ENCODE data around the gene ELMO3. TPM values are rescaled to one million over a fixed set of nuclear protein-coding genes. Genes with fewer than 3 reads are reported as not detected.

The ELMO3 gene
- total and polyA plus RNA-seq, 4 donors = 6.5 to 22.5 (median 15.5) TPM

DNA sequence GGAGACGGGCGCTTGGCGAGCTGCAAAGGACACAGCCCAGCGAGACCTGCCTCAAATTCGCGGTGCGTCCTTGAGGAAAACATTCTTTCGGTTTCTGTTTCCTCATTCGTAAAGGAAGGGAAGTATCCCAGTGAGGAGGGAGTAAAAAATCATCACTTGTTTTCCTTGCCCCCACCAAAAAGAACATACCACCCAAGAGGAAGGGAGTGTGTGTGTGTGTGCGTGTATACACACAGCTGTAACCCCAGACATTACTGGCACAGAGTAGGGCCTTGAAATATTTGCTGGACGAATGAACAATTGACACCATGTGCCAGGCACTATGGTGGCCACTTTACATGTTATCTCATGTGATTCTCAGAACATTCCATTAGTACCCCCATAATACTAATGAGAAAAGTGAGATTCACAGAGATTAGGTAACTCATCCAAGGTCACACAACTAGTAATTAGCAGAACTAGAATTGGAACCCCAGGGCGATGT lies 13.2 kb upstream of the ELMO3 start:
- H3K27me3 ChIP-seq (ENCODE audit: control insufficient read depth in 3 of 3, insufficient read depth in 3 of 3, low read length in 2 of 3) = no peaks in the 10 kb centered on the region
- DNase-seq (no peak), ATAC-seq (ENCODE audit: insufficient read depth, low FRiP score) (no peak)
- TF ChIP-seq, protein P1, sequence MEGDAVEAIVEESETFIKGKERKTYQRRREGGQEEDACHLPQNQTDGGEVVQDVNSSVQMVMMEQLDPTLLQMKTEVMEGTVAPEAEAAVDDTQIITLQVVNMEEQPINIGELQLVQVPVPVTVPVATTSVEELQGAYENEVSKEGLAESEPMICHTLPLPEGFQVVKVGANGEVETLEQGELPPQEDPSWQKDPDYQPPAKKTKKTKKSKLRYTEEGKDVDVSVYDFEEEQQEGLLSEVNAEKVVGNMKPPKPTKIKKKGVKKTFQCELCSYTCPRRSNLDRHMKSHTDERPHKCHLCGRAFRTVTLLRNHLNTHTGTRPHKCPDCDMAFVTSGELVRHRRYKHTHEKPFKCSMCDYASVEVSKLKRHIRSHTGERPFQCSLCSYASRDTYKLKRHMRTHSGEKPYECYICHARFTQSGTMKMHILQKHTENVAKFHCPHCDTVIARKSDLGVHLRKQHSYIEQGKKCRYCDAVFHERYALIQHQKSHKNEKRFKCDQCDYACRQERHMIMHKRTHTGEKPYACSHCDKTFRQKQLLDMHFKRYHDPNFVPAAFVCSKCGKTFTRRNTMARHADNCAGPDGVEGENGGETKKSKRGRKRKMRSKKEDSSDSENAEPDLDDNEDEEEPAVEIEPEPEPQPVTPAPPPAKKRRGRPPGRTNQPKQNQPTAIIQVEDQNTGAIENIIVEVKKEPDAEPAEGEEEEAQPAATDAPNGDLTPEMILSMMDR (IDR thresholded peaks at IDR 0.05; ENCODE audit: control extremely low read depth, extremely low read depth) = no peak
- H3K9me3 ChIP-seq (ENCODE audit: control insufficient read depth in 4 of 4, insufficient read depth in 3 of 4, low read length in 3 of 4) = no peaks in the 10 kb centered on the region
- peaks cover 0 to 33% (median 16%) of the 10 kb centered on the region in 5 donors for H3K4me1 ChIP-seq (ENCODE audit: control insufficient read depth in 5 of 5, insufficient read depth in 5 of 5, low read length in 5 of 5)
- no peaks in the 10 kb centered on the region for H3K36me3 ChIP-seq (ENCODE audit: control insufficient read depth in 4 of 4, insufficient read depth in 4 of 4, low read length in 4 of 4)
- 11 to 12% methylated on average over 12 of the region's 12 CpGs for WGBS, 2 donors
- H3K9ac ChIP-seq (ENCODE audit: insufficient read depth in 1 of 2, low read length in 2 of 2) = no peak overlapping the region
- H3K4me3 ChIP-seq = no peak overlapping the region
- no peak overlapping the region for H3K27ac ChIP-seq (ENCODE audit: low read depth in 1 of 2, low read length in 1 of 2)

DNA sequence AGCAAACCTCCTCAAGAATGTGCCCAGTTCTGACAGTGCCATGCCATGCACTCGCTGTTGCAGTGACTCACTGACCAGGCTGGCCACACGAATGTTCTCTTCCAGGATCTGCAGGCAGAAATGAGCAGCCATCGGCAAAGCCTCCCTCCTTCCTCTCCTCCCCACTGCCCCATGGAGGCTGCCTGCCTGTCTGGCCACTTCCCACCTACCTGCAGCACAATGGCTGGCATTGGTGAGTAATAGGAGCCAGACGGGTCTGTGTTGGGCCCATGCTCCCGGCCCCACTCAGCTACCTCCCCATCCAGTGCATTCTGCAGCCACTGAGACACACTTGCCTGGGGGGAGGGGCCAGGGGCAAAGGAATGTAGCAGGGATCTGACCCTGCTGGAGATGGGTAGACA lies 12.4 kb upstream of the ELMO3 start:
- H3K36me3 ChIP-seq (ENCODE audit: control insufficient read depth in 4 of 4, insufficient read depth in 4 of 4, low read length in 4 of 4) = no peaks in the 10 kb centered on the region
- WGBS, 2 donors = 60 to 61% methylated on average over 5 of the region's 5 CpGs
- TF ChIP-seq, protein P1 (IDR thresholded peaks at IDR 0.05; ENCODE audit: control extremely low read depth, extremely low read depth) = no peak
- H3K27ac ChIP-seq (ENCODE audit: low read depth in 1 of 2, low read length in 1 of 2) = no peak overlapping the region
- peaks cover 2 to 36% (median 17%) of the 10 kb centered on the region in 5 donors for H3K4me1 ChIP-seq (ENCODE audit: control insufficient read depth in 5 of 5, insufficient read depth in 5 of 5, low read length in 5 of 5)
- H3K9me3 ChIP-seq (ENCODE audit: control insufficient read depth in 4 of 4, insufficient read depth in 3 of 4, low read length in 3 of 4) = no peaks in the 10 kb centered on the region
- no peak overlapping the region for H3K9ac ChIP-seq (ENCODE audit: insufficient read depth in 1 of 2, low read length in 2 of 2)
- DNase-seq (no peak), ATAC-seq (ENCODE audit: insufficient read depth, low FRiP score) (no peak)
- no peaks in the 10 kb centered on the region for H3K27me3 ChIP-seq (ENCODE audit: control insufficient read depth in 3 of 3, insufficient read depth in 3 of 3, low read length in 2 of 3)
- H3K4me3 ChIP-seq = no peak overlapping the region

DNA sequence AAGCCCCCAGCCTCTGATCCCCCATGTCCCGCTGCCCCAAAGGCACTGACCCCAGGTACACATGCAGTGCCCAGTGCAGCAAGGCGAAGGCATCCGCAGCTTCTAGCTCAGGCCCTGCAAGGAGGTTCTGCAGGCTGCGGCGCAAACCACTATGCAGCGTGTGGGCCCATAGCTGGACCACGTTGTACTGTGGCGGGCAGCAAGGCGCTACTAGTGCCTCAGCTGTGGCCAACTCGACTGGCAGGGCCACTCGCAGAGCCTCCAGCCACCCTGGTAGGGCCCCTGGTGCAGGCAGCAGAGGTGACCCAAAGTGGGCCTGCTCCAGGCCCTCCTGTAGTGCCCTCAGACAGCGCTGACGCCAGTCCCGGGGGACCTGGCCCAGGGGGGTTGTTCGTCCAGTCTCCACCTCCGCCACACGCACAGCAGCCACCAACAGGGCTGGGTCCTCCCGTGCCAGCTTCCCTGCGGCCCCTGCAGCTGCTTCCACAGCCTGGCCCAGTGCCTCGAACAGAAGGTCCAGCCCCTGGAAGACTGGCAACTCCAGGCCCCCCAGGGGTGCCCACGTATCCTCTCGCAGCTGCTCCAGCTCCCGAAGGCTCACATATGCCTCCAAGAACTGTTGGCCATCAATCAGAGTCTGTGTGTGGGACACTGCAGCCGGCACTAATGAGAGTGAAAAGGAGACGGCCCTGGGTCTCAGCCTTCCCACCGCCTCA lies 11.6 kb upstream of the ELMO3 start:
- H3K9me3 ChIP-seq (ENCODE audit: control insufficient read depth in 4 of 4, insufficient read depth in 3 of 4, low read length in 3 of 4) = no peaks in the 10 kb centered on the region
- ATAC-seq (ENCODE audit: insufficient read depth, low FRiP score) = no peak
- no peaks in the 10 kb centered on the region for H3K36me3 ChIP-seq (ENCODE audit: control insufficient read depth in 4 of 4, insufficient read depth in 4 of 4, low read length in 4 of 4)
- 86 to 91% methylated on average over 25 to 26 of the region's 26 CpGs for WGBS, 2 donors
- H3K27ac ChIP-seq (ENCODE audit: low read depth in 1 of 2, low read length in 1 of 2) = no peak overlapping the region
- H3K4me1 ChIP-seq (ENCODE audit: control insufficient read depth in 5 of 5, insufficient read depth in 5 of 5, low read length in 5 of 5) = peaks cover 2 to 38% (median 17%) of the 10 kb centered on the region in 5 donors
- DNase-seq = no peak
- no peak overlapping the region for H3K9ac ChIP-seq (ENCODE audit: insufficient read depth in 1 of 2, low read length in 2 of 2)
- H3K4me3 ChIP-seq = no peak overlapping the region
- TF ChIP-seq, protein P1 (IDR thresholded peaks at IDR 0.05; ENCODE audit: control extremely low read depth, extremely low read depth) = no peak
- H3K27me3 ChIP-seq (ENCODE audit: control insufficient read depth in 3 of 3, insufficient read depth in 3 of 3, low read length in 2 of 3) = no peaks in the 10 kb centered on the region

All from lung (tissue), 12 donors.